Brain microvascular endothelial cell (primary cell): Measurements from ENCODE around the gene USP3.
A peak's percentile ranks its signal among the peaks of the same experiment; 100 is the strongest.
"Not testable (repeated sequence)": the region's sequence is repeated elsewhere in the genome, so short reads cannot be mapped to it uniquely, and the experiment has no call there.

Experiments
- DNase-seq: peaks from one replicate; pipeline ENCODE4 v3.0.0-alpha.2; 2020
- H3K27ac ChIP-seq: fragments of 250-450 bp; sonication (Bioruptor Pico); 2 replicates; pipeline ENCODE4 v1.5.1; 2020; ENCODE audit warnings: mild to moderate bottlenecking, moderate library complexity
- H3K27me3 ChIP-seq: fragments of 250-450 bp; sonication (Bioruptor Pico); replicated peaks from 2 replicates; pipeline ENCODE4 v1.5.1; 2020; ENCODE audit warnings: mild to moderate bottlenecking
- H3K36me3 ChIP-seq: fragments of 250-450 bp; sonication (Bioruptor Pico); replicated peaks from 2 replicates; pipeline ENCODE4 v1.5.1; 2020; ENCODE audit warnings: mild to moderate bottlenecking
- H3K4me3 ChIP-seq: 2 replicates; pipeline ENCODE4 v1.5.1; 2011; ENCODE audit warnings: low read depth, mild to moderate bottlenecking, control low read depth, low read length, moderate library complexity
- CTCF ChIP-seq: IDR thresholded peaks from 2 replicates; pipeline ENCODE4 v1.5.1; 2011; ENCODE audit warnings: low read depth, mild to moderate bottlenecking, moderate library complexity, low read length, control low read depth, inconsistent platforms; ENCODE audit errors: missing control alignments
- in situ Hi-C: cut with HindIII; loops from 2 replicates; pipeline ENCODE4 v1.10.0; 2017; ENCODE audit warnings: low sequenced_read_pairs, low pct_ligation_motif_present

The USP3 gene

GRCh38 chr15:63487076-63487757, 17.2 kb upstream of the USP3 start:
- no peaks in the 10 kb centered on the region for H3K36me3 ChIP-seq
- no peaks in the 10 kb centered on the region for H3K27me3 ChIP-seq
- peak; percentile 75 for DNase-seq
- in situ Hi-C loops: no loop called here
- H3K4me3 ChIP-seq: no peak overlapping the region
- peak; percentile 98 for TF ChIP-seq CTCF
- no peak overlapping the region for H3K27ac ChIP-seq

GRCh38 chr15:63487758-63488397, 16.5 kb upstream of the USP3 start:
- H3K4me3 ChIP-seq, in situ Hi-C loops, H3K27me3 ChIP-seq, H3K27ac ChIP-seq, DNase-seq, H3K36me3 ChIP-seq: not testable (repeated sequence)

- H3K27me3 ChIP-seq: no peaks in the 10 kb centered on the region
- H3K27ac ChIP-seq: no peak overlapping the region
- in situ Hi-C loops: no loop called here
- no peak for DNase-seq
- H3K36me3 ChIP-seq: no peaks in the 10 kb centered on the region
- H3K4me3 ChIP-seq: no peak overlapping the region
- no peak for TF ChIP-seq CTCF
Measured at GRCh38 chr15:63488398-63488960, 15.9 kb upstream of the USP3 start.

- Histone ChIP-seq H3K36me3 (no peaks in the 10 kb centered on the region), H3K27ac (no peak overlapping the region), H3K27me3 (no peaks in the 10 kb centered on the region), H3K4me3 (no peak overlapping the region)
- in situ Hi-C loops: no loop called here
- TF ChIP-seq CTCF: no peak
- no peak for DNase-seq
Measured at GRCh38 chr15:63489352-63489751, 15.0 kb upstream of the USP3 start.

GRCh38 chr15:63490345-63491034, 13.9 kb upstream of the USP3 start:
- TF ChIP-seq CTCF: no peak
- in situ Hi-C loops: no loop called here
- no peak for DNase-seq
- Histone ChIP-seq H3K27me3 (no peaks in the 10 kb centered on the region), H3K36me3 (no peaks in the 10 kb centered on the region), H3K4me3 (no peak overlapping the region), H3K27ac (no peak overlapping the region)
